Measurements from ENCODE around the gene EPS8L2. TPM values are rescaled to one million over a fixed set of nuclear protein-coding genes. Genes with fewer than 3 reads are reported as not detected.

The EPS8L2 gene
- total and polyA plus RNA-seq, 2 of the 4 experiments (the other 2 are of a cell fraction) = 17.2 to 39.4 TPM

DNA sequence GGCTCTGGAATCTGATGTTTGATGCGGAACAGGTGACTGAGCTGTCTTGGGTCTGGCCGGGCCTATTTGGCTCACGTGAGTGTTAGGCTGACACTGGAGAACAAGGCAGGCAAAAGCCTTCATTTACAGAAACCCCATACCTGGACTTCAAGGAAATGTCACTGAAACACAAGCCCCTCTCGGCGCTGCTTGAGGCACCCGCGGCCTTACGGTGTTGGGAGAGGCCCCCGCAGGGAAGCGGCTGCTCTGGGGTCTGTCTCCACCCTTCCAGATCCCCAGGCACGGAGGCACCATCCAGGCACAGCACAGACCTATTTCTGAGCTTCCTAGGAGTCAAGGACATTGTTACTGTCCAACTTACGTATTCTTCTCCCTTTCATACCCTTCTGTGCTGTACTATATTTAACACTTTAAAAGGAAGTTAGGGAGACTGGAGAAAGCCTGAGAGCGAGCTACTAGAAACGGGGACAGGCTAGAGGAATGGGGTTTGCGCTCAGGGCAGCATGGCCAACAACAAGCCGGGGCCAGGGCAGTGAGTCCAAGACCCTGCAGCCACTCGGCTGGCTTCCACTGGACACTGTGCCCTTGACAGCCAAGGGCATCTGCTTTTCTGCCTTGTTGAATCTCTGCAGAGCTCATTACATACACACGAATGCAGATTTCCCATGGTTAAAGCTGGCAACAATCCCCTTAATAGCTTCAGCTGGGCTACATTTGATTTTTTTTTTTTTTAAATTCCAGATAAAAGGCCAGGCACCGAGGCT is 45.2 kb upstream of the EPS8L2 start (continued):
- no peak for TF ChIP-seq SMC3 (IDR thresholded peaks at IDR 0.05; ENCODE audit: low read depth, low read length)

DNA sequence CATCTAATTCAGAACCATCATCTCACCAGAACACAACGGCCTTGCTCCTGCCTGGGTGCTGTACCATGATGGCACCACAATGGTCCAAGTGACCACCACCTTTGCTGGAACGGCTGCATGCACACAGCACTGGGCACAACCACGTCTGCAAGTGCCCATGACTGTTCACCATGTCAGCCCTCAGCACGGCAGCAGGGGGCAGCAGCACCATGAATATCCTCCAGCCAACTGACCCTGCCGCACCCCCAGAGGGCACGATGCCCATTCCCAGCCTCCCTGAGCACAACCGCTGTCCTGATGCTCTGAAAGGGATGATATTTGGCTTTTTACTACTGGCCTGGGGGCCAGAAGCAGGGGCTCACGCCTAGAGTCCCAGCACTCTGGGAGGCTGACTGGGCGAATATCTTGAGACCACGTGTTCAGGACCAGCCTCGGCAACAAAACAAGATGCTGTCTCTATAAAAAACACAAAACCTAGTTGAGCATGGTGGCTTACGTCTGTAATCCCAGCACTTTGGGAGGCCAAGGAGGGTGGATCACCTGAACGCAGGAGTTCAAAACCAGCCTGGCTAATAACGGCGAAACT is 43.2 kb upstream of the EPS8L2 start:
- no peak overlapping the region for H2BK120ac ChIP-seq (ENCODE audit: low read depth, low read length)
- TF ChIP-seq RAD21 (IDR thresholded peaks at IDR 0.05; ENCODE audit: low read length) (peak; percentile 76), SMC3 (IDR thresholded peaks at IDR 0.05; ENCODE audit: low read depth, low read length) (peak; percentile 77), MXI1 (IDR thresholded peaks at IDR 0.05; ENCODE audit: borderline replicate concordance, low read depth, low read length) (no peak), CEBPB (IDR thresholded peaks at IDR 0.05; ENCODE audit: low read depth, low read length) (no peak)
- TF ChIP-seq, protein P1, sequence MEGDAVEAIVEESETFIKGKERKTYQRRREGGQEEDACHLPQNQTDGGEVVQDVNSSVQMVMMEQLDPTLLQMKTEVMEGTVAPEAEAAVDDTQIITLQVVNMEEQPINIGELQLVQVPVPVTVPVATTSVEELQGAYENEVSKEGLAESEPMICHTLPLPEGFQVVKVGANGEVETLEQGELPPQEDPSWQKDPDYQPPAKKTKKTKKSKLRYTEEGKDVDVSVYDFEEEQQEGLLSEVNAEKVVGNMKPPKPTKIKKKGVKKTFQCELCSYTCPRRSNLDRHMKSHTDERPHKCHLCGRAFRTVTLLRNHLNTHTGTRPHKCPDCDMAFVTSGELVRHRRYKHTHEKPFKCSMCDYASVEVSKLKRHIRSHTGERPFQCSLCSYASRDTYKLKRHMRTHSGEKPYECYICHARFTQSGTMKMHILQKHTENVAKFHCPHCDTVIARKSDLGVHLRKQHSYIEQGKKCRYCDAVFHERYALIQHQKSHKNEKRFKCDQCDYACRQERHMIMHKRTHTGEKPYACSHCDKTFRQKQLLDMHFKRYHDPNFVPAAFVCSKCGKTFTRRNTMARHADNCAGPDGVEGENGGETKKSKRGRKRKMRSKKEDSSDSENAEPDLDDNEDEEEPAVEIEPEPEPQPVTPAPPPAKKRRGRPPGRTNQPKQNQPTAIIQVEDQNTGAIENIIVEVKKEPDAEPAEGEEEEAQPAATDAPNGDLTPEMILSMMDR (conservative IDR thresholded peaks at IDR 0.05; ENCODE audit: low read depth, low read length) = peak; percentile 71
- H3K9ac ChIP-seq (ENCODE audit: low read depth, low read length) = no peak overlapping the region
- H3K27me3 ChIP-seq (ENCODE audit: control insufficient read depth, insufficient read depth, low read length) = no peaks in the 10 kb centered on the region
- no peak overlapping the region for H3K27ac ChIP-seq (ENCODE audit: insufficient read depth, low read length)
- no peaks in the 10 kb centered on the region for H3K9me1 ChIP-seq (ENCODE audit: insufficient read depth, low read length)
- dilution Hi-C loops (cut with HindIII; ENCODE audit: low sequenced_read_pairs, unreplicated experiment) = no loop called here
- H3K14ac ChIP-seq (replicated peaks; ENCODE audit: low read depth, low read length) = no peak overlapping the region
- H2BK5ac ChIP-seq (ENCODE audit: low read depth, low read length, poor library complexity, severe bottlenecking) = no peak overlapping the region
- no peak overlapping the region for H2AK9ac ChIP-seq (replicated peaks; ENCODE audit: low read depth, low read length, poor library complexity)
- H2AFZ ChIP-seq (replicated peaks; ENCODE audit: low read length, poor library complexity) = no peak overlapping the region
- no peak overlapping the region for H3K4ac ChIP-seq (ENCODE audit: low read depth, low read length)
- H3K79me1 ChIP-seq (ENCODE audit: low read depth in 1 of 2, low read length in 2 of 2) = peaks cover 13 to 23% of the 10 kb centered on the region in 2 experiments; a peak in 2 of 4 replicates
- no TSS peak for BruUV-seq (replicated peaks)
- no peak overlapping the region for H4K5ac ChIP-seq (ENCODE audit: low read depth, low read length)
- no peak overlapping the region for H3K23ac ChIP-seq (ENCODE audit: low read depth, low read length)
- H4K91ac ChIP-seq (ENCODE audit: insufficient read depth, low read depth, low read length) = no peak overlapping the region
- no peak overlapping the region for H3K18ac ChIP-seq (ENCODE audit: low read depth, low read length)
- H3K4me2 ChIP-seq (ENCODE audit: low read depth, low read length) = no peak overlapping the region
- H3K56ac ChIP-seq (ENCODE audit: extremely low read depth, insufficient read depth, low read length) = no peak overlapping the region
- peaks cover 24% of the 10 kb centered on the region for H3K36me3 ChIP-seq (ENCODE audit: control insufficient read depth, insufficient read depth, low read length)
- H4K8ac ChIP-seq (ENCODE audit: low read depth in 2 of 2, low read length in 2 of 2) = no peak overlapping the region; a peak in 1 of 4 replicates
- 35% methylated on average over 7 of the region's 15 CpGs; no CpG with 5 or more reads in 1 of the 2 experiments for WGBS, 2 experiments (ENCODE audit: extremely low coverage in 2 of 2, insufficient read length in 1 of 2)
- ATAC-seq (ENCODE audit: low read depth) = peak; percentile 90
- no peak overlapping the region for H2AK5ac ChIP-seq (ENCODE audit: low read depth, low read length)
- H3K4me1 ChIP-seq (ENCODE audit: control insufficient read depth, insufficient read depth, low read length) = peaks cover 5% of the 10 kb centered on the region; the same call in 1 of the 2 replicates
- peaks cover 8% of the 10 kb centered on the region for H4K20me1 ChIP-seq (ENCODE audit: insufficient read depth, low read length)
- H2BK15ac ChIP-seq (ENCODE audit: low read depth, low read length) = no peak overlapping the region
- H2BK20ac ChIP-seq (ENCODE audit: low read depth, low read length) = no peak overlapping the region
- ChIA-PET CTCF (no interaction called here), POLR2A (ENCODE audit: unreplicated experiment) (no interaction called here)
- no peaks in the 10 kb centered on the region for H3K9me3 ChIP-seq (ENCODE audit: control insufficient read depth, insufficient read depth, low read length)
- H3K4me3 ChIP-seq (ENCODE audit: insufficient read depth, low read depth, low read length) = no peak overlapping the region
- in situ Hi-C loops (cut with MboI; ENCODE audit: low sequenced_read_pairs) = loop anchor here (5.0 kb wide), 1 partner anchor 75 kb away; no protein-coding TSS in a partner anchor
- intact Hi-C loops (cut with micrococcal nuclease) = loop anchor here (1.0 kb wide), 2 partner anchors 61 to 121 kb away; no protein-coding TSS in a partner anchor
- DNase-seq = peak; percentile 47
